Measurements from ENCODE around the gene MAPKAP1.

DNA sequence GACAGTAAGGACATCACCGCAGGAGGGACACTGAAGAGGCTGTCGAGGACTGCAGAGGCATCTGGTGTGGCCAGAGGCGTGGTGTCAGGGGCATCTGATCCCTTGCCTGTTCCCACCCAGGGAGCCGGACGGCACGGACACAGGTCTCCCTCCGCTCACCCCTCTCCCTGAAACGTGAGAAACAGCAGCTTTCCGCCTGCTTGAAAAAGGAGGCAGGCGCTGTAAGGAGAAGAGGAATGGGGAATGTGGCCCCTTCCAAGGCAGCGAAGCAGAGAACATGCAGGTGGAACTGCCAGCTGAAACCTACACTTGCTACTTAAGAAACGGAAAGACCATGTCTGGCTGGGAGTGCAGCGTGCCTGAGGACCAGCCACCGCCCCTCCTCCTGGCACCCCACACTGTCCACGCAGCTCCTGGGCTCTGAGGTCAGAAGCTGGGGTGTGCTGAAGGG is 269.2 kb downstream of the MAPKAP1 start:
- TF ChIP-seq, protein P1, sequence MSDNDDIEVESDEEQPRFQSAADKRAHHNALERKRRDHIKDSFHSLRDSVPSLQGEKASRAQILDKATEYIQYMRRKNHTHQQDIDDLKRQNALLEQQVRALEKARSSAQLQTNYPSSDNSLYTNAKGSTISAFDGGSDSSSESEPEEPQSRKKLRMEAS (IDR thresholded peaks at IDR 0.05) = no peak
- TF ChIP-seq YY1 (IDR thresholded peaks at IDR 0.05; ENCODE audit: low read depth) (no peak), FOXM1 (IDR thresholded peaks at IDR 0.05; ENCODE audit: borderline replicate concordance, low read depth) (no peak), EGR1 (IDR thresholded peaks at IDR 0.05) (no peak), CEBPB (IDR thresholded peaks at IDR 0.05) (no peak), CREB1 (IDR thresholded peaks at IDR 0.05; ENCODE audit: low read depth) (no peak), RAD21 (IDR thresholded peaks at IDR 0.05; ENCODE audit: low read depth) (no peak), EP300 (IDR thresholded peaks at IDR 0.05; ENCODE audit: borderline replicate concordance) (no peak)
- TF ChIP-seq, protein P2, sequence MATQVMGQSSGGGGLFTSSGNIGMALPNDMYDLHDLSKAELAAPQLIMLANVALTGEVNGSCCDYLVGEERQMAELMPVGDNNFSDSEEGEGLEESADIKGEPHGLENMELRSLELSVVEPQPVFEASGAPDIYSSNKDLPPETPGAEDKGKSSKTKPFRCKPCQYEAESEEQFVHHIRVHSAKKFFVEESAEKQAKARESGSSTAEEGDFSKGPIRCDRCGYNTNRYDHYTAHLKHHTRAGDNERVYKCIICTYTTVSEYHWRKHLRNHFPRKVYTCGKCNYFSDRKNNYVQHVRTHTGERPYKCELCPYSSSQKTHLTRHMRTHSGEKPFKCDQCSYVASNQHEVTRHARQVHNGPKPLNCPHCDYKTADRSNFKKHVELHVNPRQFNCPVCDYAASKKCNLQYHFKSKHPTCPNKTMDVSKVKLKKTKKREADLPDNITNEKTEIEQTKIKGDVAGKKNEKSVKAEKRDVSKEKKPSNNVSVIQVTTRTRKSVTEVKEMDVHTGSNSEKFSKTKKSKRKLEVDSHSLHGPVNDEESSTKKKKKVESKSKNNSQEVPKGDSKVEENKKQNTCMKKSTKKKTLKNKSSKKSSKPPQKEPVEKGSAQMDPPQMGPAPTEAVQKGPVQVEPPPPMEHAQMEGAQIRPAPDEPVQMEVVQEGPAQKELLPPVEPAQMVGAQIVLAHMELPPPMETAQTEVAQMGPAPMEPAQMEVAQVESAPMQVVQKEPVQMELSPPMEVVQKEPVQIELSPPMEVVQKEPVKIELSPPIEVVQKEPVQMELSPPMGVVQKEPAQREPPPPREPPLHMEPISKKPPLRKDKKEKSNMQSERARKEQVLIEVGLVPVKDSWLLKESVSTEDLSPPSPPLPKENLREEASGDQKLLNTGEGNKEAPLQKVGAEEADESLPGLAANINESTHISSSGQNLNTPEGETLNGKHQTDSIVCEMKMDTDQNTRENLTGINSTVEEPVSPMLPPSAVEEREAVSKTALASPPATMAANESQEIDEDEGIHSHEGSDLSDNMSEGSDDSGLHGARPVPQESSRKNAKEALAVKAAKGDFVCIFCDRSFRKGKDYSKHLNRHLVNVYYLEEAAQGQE (IDR thresholded peaks at IDR 0.05; ENCODE audit: low read depth) = no peak
